Measurements from ENCODE around the gene FLT3LG.

The FLT3LG gene

GRCh38 chr19:49486710-49487276, 12.8 kb downstream of the FLT3LG start:
- Mint-ChIP-seq H3K4me3 (peak overlapping the region; percentile 99), H3K27ac (peak overlapping the region; percentile 98), H3K36me3 (peaks cover 43% of the 10 kb centered on the region), H3K27me3 (no peaks in the 10 kb centered on the region), H3K4me1 (peaks cover 37% of the 10 kb centered on the region), H3K9me3 (no peaks in the 10 kb centered on the region)
- no peak for ATAC-seq

GRCh38 chr19:49487277-49488045, 13.4 kb downstream of the FLT3LG start, which contains the start of gene RPL13A:
Gene RPL13A (plus strand): TSS chr19:49487608. CDS start chr19:49487630, 22 bp downstream.
- H3K4me1 Mint-ChIP-seq: peaks cover 43% of the 10 kb centered on the region
- peaks cover 49% of the 10 kb centered on the region for H3K36me3 Mint-ChIP-seq
- peak within 1 kb of the TSS; percentile 99 for H3K4me3 Mint-ChIP-seq
- H3K27ac Mint-ChIP-seq: peak within 1 kb of the TSS; percentile 98
- H3K27me3 Mint-ChIP-seq: no peaks in the 10 kb centered on the region
- no peaks in the 10 kb centered on the region for H3K9me3 Mint-ChIP-seq
- ATAC-seq: peak; percentile 98

GRCh38 chr19:49488046-49488862, 14.2 kb downstream of the FLT3LG start:
- ATAC-seq: no peak
- peaks cover 57% of the 10 kb centered on the region for H3K36me3 Mint-ChIP-seq
- H3K9me3 Mint-ChIP-seq: no peaks in the 10 kb centered on the region
- peaks cover 51% of the 10 kb centered on the region for H3K4me1 Mint-ChIP-seq
- H3K4me3 Mint-ChIP-seq: peak overlapping the region; percentile 99
- no peaks in the 10 kb centered on the region for H3K27me3 Mint-ChIP-seq
- H3K27ac Mint-ChIP-seq: peak overlapping the region; percentile 98

GRCh38 chr19:49488863-49489537, 15.0 kb downstream of the FLT3LG start:
- Mint-ChIP-seq H3K4me1 (peaks cover 54% of the 10 kb centered on the region), H3K36me3 (peaks cover 57% of the 10 kb centered on the region), H3K27ac (peak overlapping the region; percentile 98), H3K27me3 (no peaks in the 10 kb centered on the region), H3K4me3 (peak overlapping the region; percentile 99), H3K9me3 (no peaks in the 10 kb centered on the region)
- ATAC-seq: no peak

- Mint-ChIP-seq H3K4me1 (peaks cover 54% of the 10 kb centered on the region), H3K27me3 (no peaks in the 10 kb centered on the region), H3K9me3 (no peaks in the 10 kb centered on the region), H3K27ac (peak overlapping the region; percentile 98), H3K4me3 (peak overlapping the region; percentile 99), H3K36me3 (peaks cover 57% of the 10 kb centered on the region)
- peak; percentile 37 for ATAC-seq
These were observed 15.7 kb downstream of the FLT3LG start for GRCh38 chr19:49489601-49490167.

GRCh38 chr19:49490287-49491029, 16.4 kb downstream of the FLT3LG start:
- H3K36me3 Mint-ChIP-seq: peaks cover 57% of the 10 kb centered on the region
- no peaks in the 10 kb centered on the region for H3K27me3 Mint-ChIP-seq

GRCh38 chr19:49491030-49491803, 17.2 kb downstream of the FLT3LG start:
- H3K36me3 Mint-ChIP-seq: peaks cover 59% of the 10 kb centered on the region
- no peak for ATAC-seq
- H3K4me1 Mint-ChIP-seq: peaks cover 49% of the 10 kb centered on the region
- no peaks in the 10 kb centered on the region for H3K9me3 Mint-ChIP-seq
- no peaks in the 10 kb centered on the region for H3K27me3 Mint-ChIP-seq
- H3K4me3 Mint-ChIP-seq: peak overlapping the region; percentile 64
- peak overlapping the region; percentile 98 for H3K27ac Mint-ChIP-seq

More at GRCh38 chr19:49490287-49491029, 16.4 kb downstream of the FLT3LG start:
- H3K9me3 Mint-ChIP-seq: no peaks in the 10 kb centered on the region
- H3K27ac Mint-ChIP-seq: peak overlapping the region; percentile 98
- peaks cover 54% of the 10 kb centered on the region for H3K4me1 Mint-ChIP-seq
- peak overlapping the region; percentile 99 for H3K4me3 Mint-ChIP-seq
- ATAC-seq: no peak

- H3K27ac Mint-ChIP-seq: peak overlapping the region; percentile 98
- no peak overlapping the region for H3K4me3 Mint-ChIP-seq
- peaks cover 48% of the 10 kb centered on the region for H3K4me1 Mint-ChIP-seq
- no peak for ATAC-seq
- H3K27me3 Mint-ChIP-seq: no peaks in the 10 kb centered on the region
- no peaks in the 10 kb centered on the region for H3K9me3 Mint-ChIP-seq
- peaks cover 67% of the 10 kb centered on the region for H3K36me3 Mint-ChIP-seq
These were observed 18.0 kb downstream of the FLT3LG start for GRCh38 chr19:49491804-49492572.

GRCh38 chr19:49492573-49493405, 18.8 kb downstream of the FLT3LG start:
- Mint-ChIP-seq H3K27ac (peak overlapping the region; percentile 98), H3K4me3 (peak overlapping the region; percentile 12), H3K27me3 (no peaks in the 10 kb centered on the region), H3K9me3 (no peaks in the 10 kb centered on the region), H3K4me1 (peaks cover 56% of the 10 kb centered on the region), H3K36me3 (peaks cover 70% of the 10 kb centered on the region)
- ATAC-seq: no peak

GRCh38 chr19:49496574-49497008, 22.6 kb downstream of the FLT3LG start:
- peak overlapping the region; percentile 91 for H3K4me3 Mint-ChIP-seq
- H3K27me3 Mint-ChIP-seq: no peaks in the 10 kb centered on the region
- H3K9me3 Mint-ChIP-seq: no peaks in the 10 kb centered on the region
- ATAC-seq: no peak
- H3K36me3 Mint-ChIP-seq: peaks cover 60% of the 10 kb centered on the region
- peak overlapping the region; percentile 98 for H3K27ac Mint-ChIP-seq
- peaks cover 63% of the 10 kb centered on the region for H3K4me1 Mint-ChIP-seq

GRCh38 chr19:49497047-49497788, 23.2 kb downstream of the FLT3LG start:
- H3K4me1 Mint-ChIP-seq: peaks cover 63% of the 10 kb centered on the region
- no peaks in the 10 kb centered on the region for H3K9me3 Mint-ChIP-seq
- ATAC-seq: peak; percentile 37
- peaks cover 54% of the 10 kb centered on the region for H3K36me3 Mint-ChIP-seq
- peak overlapping the region; percentile 98 for H3K27ac Mint-ChIP-seq
- no peaks in the 10 kb centered on the region for H3K27me3 Mint-ChIP-seq
- H3K4me3 Mint-ChIP-seq: peak overlapping the region; percentile 91

- Mint-ChIP-seq H3K27ac (peak overlapping the region; percentile 98), H3K27me3 (no peaks in the 10 kb centered on the region), H3K36me3 (peaks cover 49% of the 10 kb centered on the region), H3K9me3 (no peaks in the 10 kb centered on the region), H3K4me1 (peaks cover 63% of the 10 kb centered on the region), H3K4me3 (peak overlapping the region; percentile 91)
- no peak for ATAC-seq
These were observed 23.7 kb downstream of the FLT3LG start for GRCh38 chr19:49497789-49498103.

All from stimulated activated memory B cell treated with anti-CD40 and anti-IgM and Interleukin-4, amounts not matched to agents 10 μg/mL and 1 μg/mL and 100 μg/mL, for 72 hours (primary cell).